HG03097 (cell line): ENCODE data around the gene JAK1.

ENCODE experiments used
- ATAC-seq: cut with Tn5 transposase; IDR thresholded peaks from one replicate; pipeline ENCODE4 v1.9.1; 2021; ENCODE audit not compliant: unreplicated experiment, low FRiP score

JAK1 gene

GRCh38 chr1:64809309-64809708 lies 157.0 kb downstream of the JAK1 start:
- no peak for ATAC-seq

DNA sequence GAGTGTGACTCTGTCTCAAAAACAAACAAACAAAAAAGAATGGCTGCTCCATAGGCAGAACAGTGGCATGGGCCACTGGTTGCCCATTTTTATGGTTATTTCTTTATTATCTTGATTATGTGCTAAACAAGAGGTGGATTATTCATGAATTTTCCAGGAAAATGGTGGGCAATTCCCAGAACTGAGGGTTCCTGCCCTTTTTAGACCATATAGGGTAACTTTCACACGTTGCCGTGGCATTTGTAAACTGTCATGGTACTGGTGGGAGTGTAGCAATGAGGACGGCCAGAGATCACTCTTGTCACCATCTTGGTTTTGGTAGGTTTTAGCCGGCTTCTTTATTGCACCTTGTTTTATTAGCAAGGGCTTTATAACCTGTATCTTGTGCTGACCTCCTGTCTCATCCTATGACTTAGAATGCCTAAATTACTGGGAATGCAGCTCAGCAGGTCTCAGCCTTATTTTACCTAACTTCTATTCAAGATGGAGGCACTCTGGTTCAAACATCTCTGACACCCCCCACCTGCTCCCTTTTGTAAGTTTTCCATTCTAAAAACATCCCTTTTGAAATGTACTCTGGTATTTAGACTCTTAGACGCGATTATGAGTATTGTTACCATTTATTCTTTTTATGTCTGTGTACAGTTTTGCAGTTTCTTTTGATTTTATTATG lies 164.4 kb downstream of the JAK1 start:
- no peak for ATAC-seq

DNA sequence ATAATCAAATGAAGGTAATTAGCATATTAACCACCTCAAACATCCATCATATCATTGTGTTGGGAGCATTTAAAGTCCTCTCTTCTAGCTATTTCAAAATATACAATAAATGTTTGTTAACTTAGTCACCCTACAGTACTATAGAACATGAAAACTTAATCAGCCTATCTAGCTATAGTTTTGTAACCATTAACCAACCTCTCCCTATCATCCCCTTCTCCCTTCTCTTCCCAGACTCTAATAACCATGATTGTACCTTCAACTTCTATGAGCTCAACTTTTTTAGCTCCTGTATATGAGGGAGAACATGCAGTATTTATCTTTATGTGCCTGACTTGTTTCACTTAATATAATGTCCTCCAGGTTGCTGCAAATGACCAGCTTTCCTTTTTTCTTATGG lies 167.5 kb downstream of the JAK1 start:
- ATAC-seq: no peak

DNA sequence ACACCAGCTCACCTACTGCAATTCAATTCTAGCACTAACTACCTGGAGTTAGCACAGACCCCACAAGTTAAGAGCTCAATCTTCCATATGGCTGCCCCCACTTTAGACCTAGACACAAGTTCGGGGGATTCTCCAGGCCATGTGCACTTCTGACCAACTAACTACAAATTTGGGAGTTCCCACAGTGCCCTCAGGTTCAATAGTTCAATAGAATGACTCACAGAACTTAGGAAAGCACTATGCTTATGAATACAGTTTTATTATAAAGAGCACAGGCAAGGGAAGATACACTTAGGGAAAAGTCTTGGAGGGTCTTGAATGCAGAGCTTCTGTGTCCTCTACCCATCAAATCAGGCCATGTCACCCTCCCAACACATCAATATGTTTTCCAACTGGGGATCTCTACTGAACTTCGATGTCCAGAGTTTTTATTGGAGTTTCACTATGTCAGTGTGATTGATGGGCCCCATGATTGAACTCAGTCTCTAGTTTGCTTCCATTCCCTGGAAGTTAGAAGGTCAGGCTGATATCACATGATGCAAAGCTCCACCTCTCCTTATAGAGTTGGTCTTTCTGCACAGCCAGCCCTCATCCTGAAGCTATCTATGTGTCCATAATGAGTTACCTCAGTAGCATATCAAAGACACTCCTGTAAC lies 175.4 kb downstream of the JAK1 start:
- no peak for ATAC-seq
